ENCODE results near the gene SPG7.

DNA sequence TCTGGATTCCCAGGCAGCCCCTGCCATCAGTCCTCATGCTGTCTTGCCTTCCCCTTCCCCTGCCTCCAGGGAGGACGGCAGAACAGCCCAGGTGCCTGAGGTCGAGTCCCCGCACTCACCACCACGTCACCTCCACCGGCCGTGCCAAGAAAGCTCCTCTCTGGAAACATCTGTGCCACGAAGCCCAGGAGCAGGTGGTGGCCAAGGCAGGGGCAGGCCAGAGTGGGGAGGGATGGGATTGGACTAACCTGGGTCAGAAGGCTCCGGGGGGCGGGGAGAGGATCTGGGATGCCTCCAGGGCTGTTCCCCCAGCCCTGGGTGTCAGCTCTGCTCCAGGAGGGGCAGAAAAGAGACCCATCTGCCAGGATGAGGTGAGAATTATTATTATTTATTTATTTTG, 97.8 kb downstream of the SPG7 start:
- TF ChIP-seq CTCF (IDR thresholded peaks at IDR 0.05) (no peak), POLR2A (IDR thresholded peaks at IDR 0.05) (no peak)

Data from right lobe of liver (tissue), 4 donors.